BJ (cell line): ENCODE measurements around the gene CLMN. TPM values are rescaled to one million over a fixed set of nuclear protein-coding genes. Genes with fewer than 3 reads are reported as not detected.

ENCODE experiments used
- CTCF ChIA-PET: fragments of 350-600 bp; formaldehyde crosslinking; extraction: SDS; loops from one replicate; lab custom pipeline; 2021; ENCODE audit warnings: antibody characterized with exemption, inconsistent platforms; lab: Yijun Ruan, JAX
- POLR2A ChIA-PET: fragments of 300-600 bp; sonication (Branson Sonifier 250); formaldehyde crosslinking; extraction: SDS; loops from one replicate; lab custom pipeline; 2021; ENCODE audit warnings: antibody characterized with exemption; lab: Charles Lee
- DNase-seq: peaks from one replicate; pipeline ENCODE4 v3.0.0-alpha.2; 2011; ENCODE audit warnings: low read depth
- H3K27me3 ChIP-seq: 2 replicates; pipeline ENCODE4 v1.6.0; 2011; ENCODE audit warnings: low read length; ENCODE audit not compliant: control insufficient read depth, insufficient read depth
- H3K36me3 ChIP-seq: 2 replicates; pipeline ENCODE4 v1.5.1; 2011; ENCODE audit warnings: low read length; ENCODE audit not compliant: control insufficient read depth, insufficient read depth
- H3K4me3 ChIP-seq: 2 replicates; pipeline ENCODE4 v1.5.1; 2011; ENCODE audit warnings: low read depth, mild to moderate bottlenecking, control low read depth, low read length
- polyA plus RNA-seq: library from polyadenylated mRNA; depleted of rRNA; stranded (reverse); fragments of >200 nt; gene quantifications from 2 replicates; pipeline ENCODE4 v1.2.3, GENCODE V29; 2011
- TF ChIP-seq, protein P1 (sequence below): IDR thresholded peaks from 2 replicates; pipeline ENCODE4 v1.5.1; 2011; ENCODE audit warnings: low read depth, mild to moderate bottlenecking, control low read depth, inconsistent platforms, low read length, moderate library complexity; ENCODE audit not compliant: insufficient read depth

The CLMN gene
- polyA plus RNA-seq, 1 experiment = 0.13 TPM

DNA sequence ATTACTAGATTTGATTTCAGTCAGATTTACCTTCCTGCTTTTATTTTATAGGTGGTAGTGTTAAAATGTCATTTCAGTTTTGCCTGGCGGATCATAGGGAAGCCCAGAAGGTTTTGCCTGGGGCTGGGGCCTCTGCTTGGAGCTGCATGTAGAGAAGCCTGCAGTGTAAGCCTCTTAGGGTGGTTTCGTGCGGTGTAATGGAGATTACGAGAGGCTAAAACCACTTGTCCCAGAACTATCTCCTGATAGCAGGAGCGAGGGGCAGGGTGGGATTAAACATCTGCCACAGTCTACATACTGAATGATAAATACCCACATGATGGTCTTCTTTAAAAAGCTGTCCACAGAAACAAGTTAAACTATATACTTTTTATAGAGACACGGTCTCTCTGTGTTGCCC is 127.4 kb downstream of the CLMN start:
- Histone ChIP-seq H3K36me3 (no peaks in the 10 kb centered on the region), H3K4me3 (no peak overlapping the region), H3K27me3 (no peaks in the 10 kb centered on the region)
- DNase-seq = no peak
- TF ChIP-seq, protein P1, sequence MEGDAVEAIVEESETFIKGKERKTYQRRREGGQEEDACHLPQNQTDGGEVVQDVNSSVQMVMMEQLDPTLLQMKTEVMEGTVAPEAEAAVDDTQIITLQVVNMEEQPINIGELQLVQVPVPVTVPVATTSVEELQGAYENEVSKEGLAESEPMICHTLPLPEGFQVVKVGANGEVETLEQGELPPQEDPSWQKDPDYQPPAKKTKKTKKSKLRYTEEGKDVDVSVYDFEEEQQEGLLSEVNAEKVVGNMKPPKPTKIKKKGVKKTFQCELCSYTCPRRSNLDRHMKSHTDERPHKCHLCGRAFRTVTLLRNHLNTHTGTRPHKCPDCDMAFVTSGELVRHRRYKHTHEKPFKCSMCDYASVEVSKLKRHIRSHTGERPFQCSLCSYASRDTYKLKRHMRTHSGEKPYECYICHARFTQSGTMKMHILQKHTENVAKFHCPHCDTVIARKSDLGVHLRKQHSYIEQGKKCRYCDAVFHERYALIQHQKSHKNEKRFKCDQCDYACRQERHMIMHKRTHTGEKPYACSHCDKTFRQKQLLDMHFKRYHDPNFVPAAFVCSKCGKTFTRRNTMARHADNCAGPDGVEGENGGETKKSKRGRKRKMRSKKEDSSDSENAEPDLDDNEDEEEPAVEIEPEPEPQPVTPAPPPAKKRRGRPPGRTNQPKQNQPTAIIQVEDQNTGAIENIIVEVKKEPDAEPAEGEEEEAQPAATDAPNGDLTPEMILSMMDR = no peak
- ChIA-PET POLR2A (no interaction called here), CTCF (no interaction called here)

DNA sequence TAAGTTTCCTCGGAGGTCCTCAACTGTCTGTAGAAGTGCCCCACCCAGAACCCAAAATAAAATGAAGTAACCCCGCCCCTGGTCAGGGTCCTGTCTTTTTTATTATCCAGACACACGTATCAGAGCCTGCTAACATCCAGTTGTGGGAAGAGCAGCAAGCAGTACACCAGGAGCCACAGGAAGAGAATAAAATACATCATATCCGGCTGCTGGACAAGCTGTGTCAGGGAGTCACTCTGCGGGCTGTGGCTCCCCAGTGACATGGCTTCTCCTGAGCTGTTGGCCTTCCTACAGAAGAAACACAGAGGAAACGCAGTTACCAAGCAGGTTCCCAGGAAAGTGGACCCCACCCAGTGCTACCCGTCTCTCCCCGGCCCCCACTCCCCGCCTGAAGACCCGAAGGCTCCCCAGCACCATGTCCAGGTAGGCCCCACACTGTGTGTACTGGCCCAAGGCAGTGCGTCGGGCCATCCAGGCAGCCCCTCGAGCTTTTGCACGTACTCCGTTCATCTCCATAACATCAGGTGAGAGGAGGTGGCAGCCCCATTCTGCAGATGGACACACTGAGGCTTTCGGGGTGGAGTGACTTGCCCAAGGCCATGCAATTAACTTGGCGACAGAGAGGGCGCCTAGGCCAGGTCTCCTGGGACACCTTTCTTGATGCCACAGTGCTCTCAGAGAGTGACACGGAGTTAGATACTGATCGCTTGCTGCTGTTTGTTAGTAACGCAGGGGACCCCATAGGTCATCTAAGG is 128.1 kb downstream of the CLMN start:
- ChIA-PET POLR2A (no interaction called here), CTCF (no interaction called here)
- H3K27me3 ChIP-seq = no peaks in the 10 kb centered on the region
- TF ChIP-seq, protein P1 = no peak
- H3K36me3 ChIP-seq = no peaks in the 10 kb centered on the region
- no peak for DNase-seq
- H3K4me3 ChIP-seq = no peak overlapping the region

DNA sequence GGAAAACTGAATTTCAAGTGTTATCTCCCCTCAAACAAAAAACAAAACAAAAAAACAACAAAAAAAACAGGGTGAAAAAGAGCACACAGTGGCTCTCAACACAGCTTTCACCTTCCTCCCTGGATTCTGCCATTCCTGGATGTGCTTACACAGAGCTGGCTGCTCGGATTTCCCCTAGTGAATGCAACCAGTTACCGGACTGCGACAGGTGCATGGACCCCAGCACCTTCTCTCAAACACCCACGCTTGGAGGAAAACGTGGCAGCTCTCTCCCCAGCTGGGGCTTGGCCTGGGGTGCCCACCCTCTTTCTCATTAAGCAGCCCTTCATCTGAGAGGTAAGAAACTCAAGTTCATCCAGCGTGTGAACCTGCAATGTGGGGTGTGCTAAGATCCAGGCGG is 128.9 kb downstream of the CLMN start:
- ChIA-PET POLR2A (no interaction called here), CTCF (no interaction called here)
- TF ChIP-seq, protein P1 = no peak
- Histone ChIP-seq H3K27me3 (no peaks in the 10 kb centered on the region), H3K36me3 (no peaks in the 10 kb centered on the region), H3K4me3 (no peak overlapping the region)
- no peak for DNase-seq

GRCh38 chr14:95190346-95190840 is 129.3 kb downstream of the CLMN start:
- ChIA-PET CTCF (no interaction called here), POLR2A (no interaction called here)
- Histone ChIP-seq H3K4me3 (no peak overlapping the region), H3K36me3 (no peaks in the 10 kb centered on the region), H3K27me3 (no peaks in the 10 kb centered on the region)
- DNase-seq = no peak
- TF ChIP-seq, protein P1 = no peak

- CTCF ChIA-PET = no interaction called here
- POLR2A ChIA-PET = no interaction called here
- DNase-seq = no peak
- TF ChIP-seq, protein P1 = no peak
- H3K36me3 ChIP-seq = no peaks in the 10 kb centered on the region
- no peak overlapping the region for H3K4me3 ChIP-seq
- no peaks in the 10 kb centered on the region for H3K27me3 ChIP-seq
These were observed 130.2 kb downstream of the CLMN start for GRCh38 chr14:95189367-95190132.
